AG08395 (cell line): Measurements from ENCODE around the gene PTPRS.
A peak's percentile ranks its signal among the peaks of the same experiment; 100 is the strongest.

Experiments used
- DNase-seq: peaks from one replicate; pipeline ENCODE4 v3.0.0; 2012; ENCODE audit warnings: mixed read lengths, low spot score

Gene PTPRS

DNA sequence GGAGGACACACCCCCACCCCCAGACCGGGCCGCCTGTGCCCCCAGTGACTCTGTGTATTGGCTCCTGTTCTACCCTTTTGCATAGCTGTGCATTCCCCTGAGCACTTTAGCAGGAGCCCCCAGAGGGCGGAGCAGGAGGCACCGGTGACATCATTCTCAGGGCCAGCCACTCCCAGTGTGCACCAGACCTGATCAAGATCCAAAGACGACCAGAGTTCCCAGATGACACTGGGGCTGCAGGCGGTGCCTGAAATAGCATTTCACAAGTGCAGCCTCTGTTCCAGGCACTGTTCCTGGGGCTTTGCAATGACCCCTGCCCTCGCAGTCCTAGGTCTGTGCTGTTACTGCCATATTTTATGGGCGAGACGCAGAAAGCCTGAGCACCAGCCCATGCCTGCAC is 14.5 kb upstream of the PTPRS start:
- no peak for DNase-seq

DNA sequence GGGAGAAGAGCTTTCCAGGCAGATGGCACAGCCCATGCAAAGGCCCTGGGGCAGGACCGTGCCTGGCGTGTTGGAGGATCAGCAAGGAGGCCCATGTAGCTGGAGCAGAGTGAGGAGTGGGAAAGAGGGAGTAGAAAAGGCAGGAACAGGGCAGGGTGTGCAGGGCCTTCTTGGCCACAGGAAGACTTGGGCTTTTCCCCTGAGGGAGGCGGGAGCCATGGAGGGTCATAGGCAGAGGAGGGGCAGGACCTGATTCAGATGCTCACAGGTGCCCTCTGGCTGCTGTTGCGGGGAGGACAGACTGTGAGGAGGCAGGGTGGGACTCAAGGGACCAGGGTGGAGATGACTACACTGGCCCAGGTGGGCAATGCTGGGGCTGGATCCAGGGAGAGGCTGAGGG is 13.8 kb upstream of the PTPRS start:
- no peak for DNase-seq

DNA sequence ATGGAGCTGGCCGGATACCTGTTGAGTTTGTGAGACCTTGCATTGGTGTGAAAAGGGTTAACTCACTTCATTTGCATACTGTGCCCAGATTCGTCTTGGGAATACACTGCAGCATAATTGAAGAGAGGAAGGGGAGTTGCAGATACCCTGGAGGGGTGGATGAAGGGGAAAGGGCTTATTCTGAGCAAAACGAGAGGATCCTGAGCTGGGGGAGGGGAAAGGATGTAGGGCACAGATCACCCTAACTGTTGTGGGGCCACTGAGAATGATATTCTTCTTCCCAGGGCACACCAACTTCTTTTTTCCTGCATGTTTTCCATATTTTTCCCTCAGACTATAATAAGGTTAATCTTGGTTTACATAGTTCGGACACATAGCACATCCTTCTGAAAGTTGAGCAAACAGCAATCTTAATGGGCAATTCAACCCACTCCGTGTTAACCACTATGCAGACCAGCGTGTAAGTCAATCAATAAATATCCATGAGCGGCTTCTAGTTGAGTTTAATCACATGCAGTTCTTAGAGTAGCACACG is 11.7 kb upstream of the PTPRS start:
- no peak for DNase-seq

DNA sequence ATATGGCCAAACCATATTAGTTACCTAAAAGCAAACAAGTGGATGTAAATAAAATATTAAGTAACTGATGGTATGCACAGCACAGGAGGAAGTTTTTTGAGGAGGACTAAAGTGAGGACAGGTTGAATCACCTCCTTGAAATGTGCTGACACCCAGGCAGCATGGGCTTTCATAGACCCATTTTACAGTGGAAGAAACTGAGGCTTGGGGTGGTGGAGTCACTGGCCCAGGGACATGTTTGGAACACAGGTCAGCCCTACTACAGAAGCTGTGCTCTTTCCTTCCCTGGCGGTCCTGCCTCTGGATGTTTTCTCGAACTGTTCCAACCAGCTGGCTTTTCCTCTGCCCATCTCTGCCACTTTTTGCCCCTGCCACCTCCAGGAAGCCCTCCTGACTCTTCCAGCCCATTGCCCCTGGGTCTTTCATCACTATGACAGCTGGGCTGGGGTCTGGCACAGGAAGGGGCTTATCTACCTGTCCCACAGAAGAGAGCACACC is 11.2 kb upstream of the PTPRS start:
- no peak for DNase-seq

DNA sequence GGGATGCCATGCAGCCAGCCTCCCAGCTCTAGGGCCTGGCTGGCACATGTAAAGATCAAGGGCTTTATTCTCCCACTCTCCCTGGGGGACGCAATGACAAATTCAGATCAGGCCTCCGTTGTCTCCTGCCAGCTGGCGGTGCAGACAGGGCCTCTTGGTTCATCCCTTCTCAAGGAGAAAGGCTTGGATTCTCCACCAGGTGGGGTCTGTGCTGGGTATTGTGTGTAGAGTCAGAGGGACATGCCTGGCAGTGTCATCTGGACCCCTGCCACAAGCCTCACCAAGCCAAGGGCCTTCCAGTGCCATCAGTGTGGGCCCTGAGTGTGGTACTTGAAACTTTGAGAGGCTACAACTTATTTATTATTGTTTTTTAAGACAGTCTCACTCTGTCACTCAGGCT is 8.4 kb upstream of the PTPRS start:
- DNase-seq = no peak

DNA sequence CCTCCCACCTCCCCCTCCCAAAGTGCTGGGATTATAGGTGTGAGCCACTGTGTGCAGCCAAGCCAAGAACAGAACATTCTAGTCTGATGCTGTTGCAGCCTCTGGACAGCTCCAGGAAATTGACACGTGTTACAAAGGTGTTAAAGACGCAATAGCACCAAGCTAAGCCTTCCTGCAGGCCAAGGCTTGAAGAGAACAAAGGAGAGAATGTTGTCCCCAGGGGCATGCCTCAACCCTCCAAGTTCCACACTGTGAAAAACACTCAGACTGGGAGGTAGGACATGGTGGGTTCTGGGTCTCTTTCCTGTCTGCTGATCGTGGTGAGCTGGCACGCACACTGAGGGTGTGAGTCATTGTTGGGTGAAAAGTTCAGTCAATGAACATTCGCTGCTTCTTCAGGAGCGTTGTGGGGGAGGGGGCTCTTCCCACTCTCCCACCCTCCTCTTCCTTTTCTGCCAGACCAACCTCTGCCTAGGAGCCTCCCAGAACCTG is 5.3 kb upstream of the PTPRS start:
- peak; percentile 43 for DNase-seq

DNA sequence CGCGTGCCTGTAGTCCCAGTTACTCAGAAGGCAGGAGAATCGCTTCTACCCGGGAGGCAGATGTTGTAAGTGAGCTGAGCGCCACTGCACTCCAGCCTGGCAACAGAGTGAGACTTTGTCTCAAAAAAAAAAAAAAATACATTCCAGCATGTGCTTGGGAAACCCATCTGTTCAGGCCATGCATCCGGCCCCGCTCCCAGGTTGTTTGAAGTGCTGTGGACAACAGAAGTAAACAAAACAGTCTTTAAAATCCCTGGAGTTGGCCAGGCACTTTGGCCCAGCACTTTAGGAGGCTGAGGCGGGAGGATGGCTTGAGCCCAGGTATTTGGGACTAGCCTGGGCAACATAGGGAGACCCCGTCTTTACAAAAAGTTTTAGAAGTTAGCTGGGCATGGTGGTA is 3.2 kb upstream of the PTPRS start:
- peak; percentile 74 for DNase-seq

DNA sequence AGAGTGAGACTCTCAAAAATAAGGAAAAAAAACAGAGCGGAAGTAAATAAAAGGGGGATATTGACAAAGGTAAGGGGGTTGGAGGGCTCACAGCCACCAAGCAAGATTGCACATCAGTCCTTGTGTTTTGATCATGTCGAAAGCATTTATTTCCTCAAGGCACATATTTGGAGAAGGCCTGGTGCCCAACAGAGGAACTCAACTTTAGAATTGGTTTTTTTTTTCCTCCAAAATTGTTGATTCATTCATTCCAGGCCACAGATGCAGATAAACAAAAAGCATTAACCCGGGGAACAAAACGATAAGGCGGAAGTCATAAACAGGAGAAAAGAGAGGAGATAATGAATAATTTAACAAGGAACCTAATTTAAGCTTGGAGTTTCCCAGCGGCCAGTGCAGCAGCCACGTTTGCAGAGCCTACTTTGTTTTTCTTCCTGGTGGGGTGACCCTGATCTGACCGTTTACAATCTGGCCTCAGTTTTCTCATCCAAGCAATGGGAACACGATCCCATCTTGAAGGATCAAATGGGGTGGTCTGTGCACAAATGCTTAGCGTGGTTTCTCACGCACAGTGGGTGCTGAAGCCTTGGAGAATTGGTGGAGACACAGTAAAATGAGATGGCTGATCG is 2.1 kb upstream of the PTPRS start:
- DNase-seq = no peak

DNA sequence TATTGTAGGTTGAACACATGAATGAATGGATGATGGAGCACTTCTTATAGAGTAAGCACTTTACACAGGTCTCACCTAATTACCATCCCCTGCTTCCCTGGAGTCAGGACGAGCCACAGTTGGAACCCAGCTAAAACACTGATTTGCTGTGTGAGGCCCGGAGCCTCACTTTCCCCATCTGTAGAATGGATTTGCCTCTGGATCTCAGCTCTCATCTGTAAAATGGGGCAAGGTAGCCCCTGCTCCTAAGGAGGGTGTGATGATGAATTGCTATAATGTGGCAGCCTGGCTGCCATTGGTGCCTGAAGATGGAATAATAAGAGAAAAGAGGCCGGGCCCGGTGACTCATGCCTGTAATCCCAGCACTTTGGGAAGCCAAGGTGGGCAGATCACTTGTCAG is 1.4 kb upstream of the PTPRS start:
- no peak for DNase-seq

DNA sequence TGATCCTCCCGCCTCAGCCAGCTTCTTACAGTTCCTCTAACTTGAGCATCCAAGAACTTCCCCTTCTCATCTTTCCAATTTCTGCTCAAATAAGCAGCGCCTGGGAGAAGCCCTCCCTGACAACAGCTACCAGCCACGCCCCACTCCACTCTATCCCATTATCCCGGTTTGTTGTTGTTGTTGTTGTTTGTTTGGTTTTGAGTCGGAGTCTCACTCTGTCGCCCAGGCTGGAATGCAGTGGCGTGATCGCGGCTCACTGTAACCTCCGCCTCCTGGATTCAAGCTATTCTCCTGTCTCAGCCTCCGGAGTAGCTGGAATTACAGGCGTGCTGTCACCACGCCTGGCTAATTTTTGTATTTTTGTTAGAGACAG is 822 bp upstream of the PTPRS start:
- no peak for DNase-seq

DNA sequence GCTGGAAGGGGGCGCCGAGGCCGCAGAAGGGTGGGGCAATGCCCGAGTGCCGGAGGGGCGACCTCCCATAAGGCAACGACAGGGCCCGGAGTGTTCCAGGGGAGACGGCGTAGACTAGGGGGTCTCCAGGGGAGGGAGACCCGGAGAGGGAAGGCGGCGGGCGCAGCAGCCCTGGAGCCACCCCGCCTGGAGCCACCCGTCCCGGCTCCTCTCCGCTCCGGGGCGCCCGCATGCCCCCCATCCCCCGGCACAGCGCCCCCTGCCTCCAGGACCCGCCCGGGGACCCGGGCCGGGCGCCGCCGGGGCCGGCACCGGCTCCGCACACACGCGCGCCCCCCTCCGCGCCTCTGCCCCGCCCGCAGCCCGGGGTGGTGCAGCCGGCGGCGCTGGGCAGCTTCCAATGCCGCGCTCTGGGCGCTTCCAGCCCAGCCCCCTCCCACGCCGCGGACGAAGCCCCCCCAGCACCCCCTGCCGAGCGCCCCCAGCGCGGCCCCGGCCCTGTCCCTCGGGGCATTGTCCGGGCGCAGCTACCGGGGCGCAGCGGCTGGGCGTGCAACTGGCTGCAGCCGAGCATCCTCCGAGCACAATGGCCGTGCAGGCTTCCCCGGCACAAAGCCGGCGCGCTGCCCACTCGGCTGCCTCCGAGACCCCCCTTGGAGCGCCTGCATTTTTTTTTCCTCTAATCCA is 519 bp downstream of the PTPRS start:
- DNase-seq = no peak

DNA sequence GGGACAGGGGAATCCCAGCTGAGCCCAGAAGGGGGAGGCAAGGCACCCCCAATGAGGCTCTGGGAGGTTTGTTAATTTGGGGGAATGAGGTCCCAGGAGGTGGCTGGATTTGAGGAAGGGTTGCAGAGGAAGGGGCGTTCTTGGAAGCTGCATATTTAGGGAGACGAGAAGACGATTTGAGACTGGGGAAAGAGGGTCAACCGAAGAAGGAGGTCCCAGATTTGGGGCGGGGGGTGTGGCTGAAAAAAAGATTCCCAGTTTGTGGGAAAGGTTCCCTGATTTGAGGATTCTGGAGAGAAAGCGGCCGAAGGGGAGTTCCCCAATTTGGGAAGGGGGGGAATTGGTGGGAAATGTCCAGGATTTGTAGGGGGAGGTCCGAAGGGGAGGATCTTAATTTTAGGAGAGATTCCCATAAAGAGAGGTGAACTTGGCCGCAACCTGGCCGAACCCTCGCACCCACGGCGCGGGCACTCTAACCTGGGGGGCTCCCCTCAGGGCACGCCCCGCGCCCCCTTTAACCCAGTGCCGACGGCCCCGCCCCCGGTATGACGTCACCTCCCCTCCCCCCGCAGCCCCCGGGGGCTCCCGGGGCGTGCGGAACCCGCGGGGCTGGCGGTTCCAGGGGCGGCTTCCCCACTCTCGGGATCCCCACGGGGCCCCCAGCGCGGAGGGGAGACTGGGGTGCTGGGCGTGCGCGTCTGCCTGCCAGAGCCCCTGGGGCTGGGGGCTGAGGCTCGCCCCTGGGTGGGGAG is 1.2 kb downstream of the PTPRS start:
- no peak for DNase-seq

DNA sequence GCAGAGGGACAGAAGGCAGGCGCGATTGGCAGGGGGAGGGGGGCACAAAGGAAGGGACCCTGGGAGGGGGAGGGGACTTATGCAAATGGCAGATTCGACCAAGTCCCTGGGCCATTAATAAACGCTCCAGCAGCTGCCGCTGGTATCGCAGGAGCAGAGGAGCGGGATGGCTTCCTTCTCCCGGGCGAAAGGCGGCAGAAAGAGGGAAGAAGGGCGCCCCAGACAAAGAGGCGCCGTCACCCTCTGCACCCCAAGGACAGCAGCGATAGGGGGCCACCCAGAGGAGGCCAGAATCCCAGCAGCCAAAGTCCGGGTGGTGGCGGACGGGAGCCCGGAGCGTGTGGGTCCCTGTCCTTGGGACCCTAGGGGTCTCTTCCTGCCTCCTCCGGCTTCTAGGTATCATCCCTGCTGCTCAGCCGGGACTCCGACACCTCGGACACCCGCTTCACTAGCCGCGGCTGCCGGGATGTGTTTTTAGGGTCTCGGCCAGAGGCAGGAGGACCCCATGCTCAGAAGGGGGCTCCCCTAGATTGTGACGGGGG is 1.9 kb downstream of the PTPRS start:
- DNase-seq = no peak

DNA sequence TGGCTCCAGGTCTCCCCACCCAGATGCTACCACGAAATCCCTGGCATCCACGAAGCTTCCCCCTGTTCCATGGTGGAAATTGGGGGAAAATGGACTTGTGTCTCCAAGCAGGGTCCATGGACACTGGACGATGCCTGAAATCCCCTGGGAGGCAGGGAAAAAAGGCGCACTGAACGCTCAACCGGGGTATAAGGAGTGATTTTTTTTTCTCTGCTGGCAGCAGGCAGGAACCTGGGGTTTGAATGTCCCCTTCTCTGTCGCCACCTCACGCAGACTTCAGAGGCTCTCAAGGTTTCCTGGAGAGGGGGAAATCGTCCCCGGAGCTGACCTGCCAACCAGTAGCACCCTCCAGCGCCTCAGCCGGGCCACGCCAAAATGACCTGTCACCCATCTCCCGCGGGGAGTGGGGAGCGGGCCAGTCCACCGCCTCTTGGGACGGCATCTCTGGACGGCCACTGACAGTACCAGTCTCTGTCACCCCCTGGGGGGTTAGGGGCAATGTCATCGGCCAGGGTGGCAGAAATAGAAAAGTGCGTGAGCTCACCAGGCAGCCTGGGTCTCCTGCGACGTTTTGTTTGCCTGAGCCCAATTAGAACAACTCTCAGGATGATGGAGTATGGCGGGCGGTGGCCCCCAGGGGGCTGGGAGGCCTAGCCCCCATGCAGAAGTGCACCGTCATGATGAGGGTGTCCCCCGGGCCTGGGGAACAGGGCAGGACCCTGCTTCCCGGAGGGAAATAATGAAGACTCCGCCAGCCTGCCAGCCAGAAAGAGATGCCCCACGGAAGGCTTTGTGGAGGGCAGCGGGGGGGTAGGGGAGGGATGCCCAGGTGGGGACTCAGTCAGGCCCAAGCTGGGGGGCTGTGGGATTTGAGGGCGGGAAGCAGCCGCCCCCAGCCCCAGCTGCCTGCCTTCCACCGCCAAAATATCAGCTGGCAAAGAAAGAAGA is 2.6 kb downstream of the PTPRS start:
- DNase-seq = no peak

DNA sequence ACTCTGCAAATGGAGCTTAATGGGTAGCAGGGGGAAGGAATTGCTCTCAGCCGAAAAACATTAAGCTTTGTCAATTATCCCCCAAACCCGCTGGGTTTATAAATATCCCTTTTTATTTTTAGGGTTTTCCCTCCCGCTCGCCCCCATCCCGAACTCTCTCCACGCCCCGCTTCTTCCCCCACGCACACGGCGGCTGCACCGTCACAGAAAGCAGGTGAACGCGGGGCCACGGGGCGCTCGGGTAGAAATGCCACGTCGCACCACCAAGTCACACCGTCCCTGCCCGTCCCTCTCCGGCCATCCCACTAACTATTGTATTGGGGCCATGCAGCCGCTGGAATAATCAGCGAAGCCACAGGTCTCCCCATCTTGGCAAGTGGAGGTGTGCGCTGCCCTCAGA is 3.5 kb downstream of the PTPRS start:
- DNase-seq = no peak

DNA sequence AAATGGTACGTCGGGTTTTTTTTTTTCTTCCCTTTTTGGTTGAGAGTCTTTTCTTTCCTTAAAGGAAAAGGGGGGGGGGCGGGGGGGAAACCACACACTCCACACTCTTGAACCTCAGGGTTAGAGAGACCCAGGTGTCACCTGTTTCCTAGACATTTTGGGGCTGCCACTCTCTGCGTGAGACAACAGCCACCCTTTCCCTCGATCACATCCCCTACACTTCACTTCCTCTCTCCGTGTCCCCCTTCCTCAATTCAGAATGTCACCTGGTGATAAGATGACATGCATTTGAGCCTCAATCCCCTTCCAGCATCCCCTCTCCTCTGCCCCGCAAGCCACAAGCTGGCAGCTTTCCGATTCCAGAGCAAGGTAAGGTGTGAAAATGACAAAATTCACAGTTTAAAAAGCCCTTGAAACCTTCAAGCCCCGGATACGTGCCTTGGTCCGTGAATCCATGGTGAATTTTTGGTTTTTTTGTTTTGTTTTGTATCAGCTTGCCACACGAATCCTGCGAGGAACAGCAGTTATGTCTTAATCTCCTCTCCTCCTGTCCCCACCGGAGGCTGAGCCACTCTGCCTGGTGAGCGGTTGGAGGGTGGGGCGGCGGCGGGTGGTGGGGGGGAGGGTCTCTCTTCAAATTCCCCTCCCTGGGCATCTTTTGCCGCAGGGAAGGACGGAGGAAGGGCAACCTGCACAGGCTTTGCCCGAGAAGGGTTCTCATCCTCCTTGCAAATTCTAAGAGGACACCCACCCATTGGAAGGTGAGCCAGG is 4.2 kb downstream of the PTPRS start:
- no peak for DNase-seq

DNA sequence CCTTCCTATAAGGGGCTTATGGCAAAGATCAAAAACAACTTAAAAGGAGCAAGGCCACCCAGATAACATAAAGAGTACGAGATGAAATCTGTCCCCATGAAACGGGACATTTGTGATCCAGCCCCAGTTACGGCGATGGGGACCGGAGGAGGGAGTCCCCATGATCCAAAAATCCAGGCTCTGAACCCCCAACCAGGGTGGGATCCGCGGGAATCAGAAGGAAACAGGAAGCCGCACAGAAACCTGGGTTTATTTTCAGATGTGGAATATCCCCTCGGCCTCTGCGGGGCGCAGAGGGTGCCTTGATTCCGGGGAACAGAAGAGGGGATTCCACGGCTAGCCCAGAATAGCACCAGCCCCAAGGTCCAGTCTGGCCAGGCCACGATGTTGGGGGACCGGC is 5.0 kb downstream of the PTPRS start:
- DNase-seq = no peak

DNA sequence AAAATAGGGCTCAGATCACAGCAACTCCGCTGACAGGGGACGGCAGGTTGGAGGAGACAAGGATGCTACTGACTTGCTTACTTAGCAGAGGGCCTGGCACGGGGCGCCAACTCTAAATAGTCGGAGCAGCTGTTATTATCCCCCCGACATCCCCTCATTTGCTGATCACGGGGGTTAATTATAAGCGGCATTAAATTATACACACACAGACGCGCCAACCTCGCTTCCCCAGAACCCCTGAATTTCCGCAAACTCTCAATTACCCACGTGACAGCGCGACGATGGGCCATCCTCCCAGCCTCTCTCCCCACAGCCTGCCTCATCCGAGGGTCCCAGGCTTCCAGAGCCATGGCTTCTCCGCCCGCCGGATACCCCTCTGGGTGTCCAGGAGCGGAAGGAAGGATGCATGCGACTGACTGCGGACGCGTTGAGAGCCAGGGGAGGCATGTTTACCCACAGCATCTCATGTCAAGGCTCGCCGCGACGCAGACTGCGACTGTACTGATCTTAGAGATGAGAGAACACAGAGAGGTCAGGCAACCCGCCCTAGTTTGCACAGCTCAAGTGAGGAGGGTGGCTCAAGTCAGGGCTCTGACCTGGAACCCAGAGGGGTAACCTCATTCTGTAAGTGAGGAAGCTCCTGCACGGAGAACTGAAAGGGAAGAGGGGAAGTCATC is 5.7 kb downstream of the PTPRS start:
- no peak for DNase-seq

DNA sequence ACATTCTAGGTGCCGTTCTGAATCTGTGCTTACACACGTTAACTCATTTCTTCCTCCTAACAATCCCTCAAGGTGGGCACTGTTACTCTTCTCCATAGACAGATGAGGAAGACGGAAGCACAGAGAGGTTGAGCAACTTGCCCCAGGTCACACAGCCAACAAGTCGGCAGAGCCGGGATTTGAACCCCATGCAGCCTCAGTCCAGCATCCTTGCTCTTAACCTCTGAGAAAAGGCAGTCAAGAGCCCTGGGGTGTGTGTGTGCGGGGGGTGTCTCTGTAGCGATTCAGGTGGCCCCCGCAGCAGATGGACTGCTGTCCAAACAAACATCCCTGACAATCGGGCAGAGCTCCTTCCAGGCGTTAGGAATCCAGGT is 6.3 kb downstream of the PTPRS start:
- no peak for DNase-seq
